SU-DHL-6 (cell line): ENCODE results near the gene MERTK.

Experiments used
- EZH2phosphoT487 ChIP-seq: fragments of 200-600 bp; sonication (generic), shearing (Covaris generic); conservative IDR thresholded peaks from 2 replicates; pipeline ENCODE4 v1.6.1; 2018; ENCODE audit warnings: mild to moderate bottlenecking, antibody characterized with exemption, low read length, moderate library complexity, mixed read lengths
- TF ChIP-seq, protein P1 (sequence below): fragments of 200-600 bp; sonication (generic); IDR thresholded peaks from one replicate; pipeline ENCODE4 v1.5.1; 2017; ENCODE audit warnings: antibody characterized with exemption, mild to moderate bottlenecking, low read length, moderate library complexity; ENCODE audit not compliant: insufficient read depth, poor library complexity, severe bottlenecking

DNA sequence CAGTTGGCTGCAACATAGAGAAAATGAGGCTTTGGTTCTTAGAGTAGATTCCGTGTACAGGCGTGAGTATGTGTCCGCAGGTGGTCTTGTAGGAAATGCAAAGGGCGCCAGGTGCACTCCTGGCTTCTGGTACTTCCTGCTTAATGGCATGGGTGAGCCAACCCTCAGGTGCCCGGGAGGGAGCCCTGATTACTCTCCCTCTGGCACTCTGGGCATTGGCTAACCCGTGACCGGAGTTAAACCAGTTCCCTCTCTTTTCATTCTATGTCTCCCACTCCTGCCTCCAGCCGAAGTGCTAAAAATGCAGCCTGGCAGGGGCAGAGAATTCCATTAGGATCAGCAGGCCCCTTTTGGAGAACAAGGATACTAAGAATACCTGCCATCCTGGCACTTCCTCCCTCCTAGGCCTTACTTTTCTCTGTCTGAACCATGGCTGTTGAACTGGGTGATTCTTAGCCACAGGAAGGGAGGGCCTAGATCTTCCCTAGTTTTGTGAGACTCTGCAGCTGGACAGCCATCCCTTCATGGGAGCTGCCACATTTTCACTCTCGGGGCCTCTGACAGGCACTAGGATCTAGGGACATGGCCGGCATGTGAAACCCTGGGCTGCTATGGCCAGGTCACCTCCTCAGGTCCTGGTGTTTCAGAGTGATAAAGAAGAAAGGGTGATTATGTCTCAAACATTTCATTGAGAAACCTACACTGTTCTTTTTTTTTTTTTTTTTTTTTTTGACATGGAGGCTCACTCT, 6.5 kb downstream of the MERTK start:
- TF ChIP-seq, protein P1, sequence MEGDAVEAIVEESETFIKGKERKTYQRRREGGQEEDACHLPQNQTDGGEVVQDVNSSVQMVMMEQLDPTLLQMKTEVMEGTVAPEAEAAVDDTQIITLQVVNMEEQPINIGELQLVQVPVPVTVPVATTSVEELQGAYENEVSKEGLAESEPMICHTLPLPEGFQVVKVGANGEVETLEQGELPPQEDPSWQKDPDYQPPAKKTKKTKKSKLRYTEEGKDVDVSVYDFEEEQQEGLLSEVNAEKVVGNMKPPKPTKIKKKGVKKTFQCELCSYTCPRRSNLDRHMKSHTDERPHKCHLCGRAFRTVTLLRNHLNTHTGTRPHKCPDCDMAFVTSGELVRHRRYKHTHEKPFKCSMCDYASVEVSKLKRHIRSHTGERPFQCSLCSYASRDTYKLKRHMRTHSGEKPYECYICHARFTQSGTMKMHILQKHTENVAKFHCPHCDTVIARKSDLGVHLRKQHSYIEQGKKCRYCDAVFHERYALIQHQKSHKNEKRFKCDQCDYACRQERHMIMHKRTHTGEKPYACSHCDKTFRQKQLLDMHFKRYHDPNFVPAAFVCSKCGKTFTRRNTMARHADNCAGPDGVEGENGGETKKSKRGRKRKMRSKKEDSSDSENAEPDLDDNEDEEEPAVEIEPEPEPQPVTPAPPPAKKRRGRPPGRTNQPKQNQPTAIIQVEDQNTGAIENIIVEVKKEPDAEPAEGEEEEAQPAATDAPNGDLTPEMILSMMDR = no peak
- no peak for TF ChIP-seq EZH2phosphoT487
